ENCODE results near the gene ZNF444. TPM values are rescaled to one million over a fixed set of nuclear protein-coding genes. Genes with fewer than 3 reads are reported as not detected.

ZNF444 gene
- polyA plus RNA-seq, 2 of the 4 experiments (the other 2 are of a cell fraction) = 16.5 to 26.2 TPM

DNA sequence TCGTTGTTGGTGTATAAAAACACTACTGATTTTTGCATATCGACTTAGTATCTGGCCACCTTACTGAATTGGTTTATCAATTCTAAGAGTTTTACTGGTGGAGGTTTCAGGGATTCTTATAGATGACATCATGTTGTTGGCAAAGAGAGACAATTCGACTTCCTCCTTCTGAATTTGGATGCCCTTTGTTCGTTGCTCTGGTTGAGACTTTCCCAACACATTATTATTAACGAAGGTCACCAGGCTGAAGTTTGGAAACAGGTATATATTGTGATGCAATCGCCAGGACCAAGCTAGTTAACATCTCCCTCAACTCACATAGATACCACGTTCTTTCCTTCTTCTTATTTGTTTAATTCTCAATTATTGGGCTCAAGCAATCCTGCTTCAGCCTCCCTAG, 58.6 kb downstream of the ZNF444 start:
- TF ChIP-seq HOXB13 (CRISPR knock-in tag; IDR thresholded peaks at IDR 0.05; ENCODE audit: low read depth) = no peak
- no peak for TF ChIP-seq ZSCAN20 (CRISPR knock-in tag; IDR thresholded peaks at IDR 0.05)
- TF ChIP-seq NPAS2 (CRISPR knock-in tag; IDR thresholded peaks at IDR 0.05; ENCODE audit: borderline replicate concordance) = no peak
- no peak for TF ChIP-seq RNF2 (IDR thresholded peaks at IDR 0.05; ENCODE audit: borderline replicate concordance, low read depth)
- no peak for TF ChIP-seq JUN (IDR thresholded peaks at IDR 0.05)
- TF ChIP-seq, protein P1, sequence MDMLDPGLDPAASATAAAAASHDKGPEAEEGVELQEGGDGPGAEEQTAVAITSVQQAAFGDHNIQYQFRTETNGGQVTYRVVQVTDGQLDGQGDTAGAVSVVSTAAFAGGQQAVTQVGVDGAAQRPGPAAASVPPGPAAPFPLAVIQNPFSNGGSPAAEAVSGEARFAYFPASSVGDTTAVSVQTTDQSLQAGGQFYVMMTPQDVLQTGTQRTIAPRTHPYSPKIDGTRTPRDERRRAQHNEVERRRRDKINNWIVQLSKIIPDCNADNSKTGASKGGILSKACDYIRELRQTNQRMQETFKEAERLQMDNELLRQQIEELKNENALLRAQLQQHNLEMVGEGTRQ (IDR thresholded peaks at IDR 0.05) = no peak
- no peak for TF ChIP-seq HDAC2 (IDR thresholded peaks at IDR 0.05)
- no peak for TF ChIP-seq SMC3 (IDR thresholded peaks at IDR 0.05)
- no peak for TF ChIP-seq GATA3 (IDR thresholded peaks at IDR 0.05; ENCODE audit: borderline replicate concordance)
- TF ChIP-seq NFE2L2 (conservative IDR thresholded peaks at IDR 0.05; ENCODE audit: low read length) = no peak
- TF ChIP-seq RFX5 (IDR thresholded peaks at IDR 0.05) = no peak
- TF ChIP-seq, protein P2, sequence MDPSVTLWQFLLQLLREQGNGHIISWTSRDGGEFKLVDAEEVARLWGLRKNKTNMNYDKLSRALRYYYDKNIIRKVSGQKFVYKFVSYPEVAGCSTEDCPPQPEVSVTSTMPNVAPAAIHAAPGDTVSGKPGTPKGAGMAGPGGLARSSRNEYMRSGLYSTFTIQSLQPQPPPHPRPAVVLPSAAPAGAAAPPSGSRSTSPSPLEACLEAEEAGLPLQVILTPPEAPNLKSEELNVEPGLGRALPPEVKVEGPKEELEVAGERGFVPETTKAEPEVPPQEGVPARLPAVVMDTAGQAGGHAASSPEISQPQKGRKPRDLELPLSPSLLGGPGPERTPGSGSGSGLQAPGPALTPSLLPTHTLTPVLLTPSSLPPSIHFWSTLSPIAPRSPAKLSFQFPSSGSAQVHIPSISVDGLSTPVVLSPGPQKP (IDR thresholded peaks at IDR 0.05; ENCODE audit: low read depth, low read length) = no peak
- no peak for TF ChIP-seq FOSL2 (IDR thresholded peaks at IDR 0.05)
- TF ChIP-seq FOSL2 (CRISPR knock-in tag; IDR thresholded peaks at IDR 0.05) = no peak
- no peak for TF ChIP-seq EHMT2 (IDR thresholded peaks at IDR 0.05; ENCODE audit: low read depth)
- TF ChIP-seq, protein P3, sequence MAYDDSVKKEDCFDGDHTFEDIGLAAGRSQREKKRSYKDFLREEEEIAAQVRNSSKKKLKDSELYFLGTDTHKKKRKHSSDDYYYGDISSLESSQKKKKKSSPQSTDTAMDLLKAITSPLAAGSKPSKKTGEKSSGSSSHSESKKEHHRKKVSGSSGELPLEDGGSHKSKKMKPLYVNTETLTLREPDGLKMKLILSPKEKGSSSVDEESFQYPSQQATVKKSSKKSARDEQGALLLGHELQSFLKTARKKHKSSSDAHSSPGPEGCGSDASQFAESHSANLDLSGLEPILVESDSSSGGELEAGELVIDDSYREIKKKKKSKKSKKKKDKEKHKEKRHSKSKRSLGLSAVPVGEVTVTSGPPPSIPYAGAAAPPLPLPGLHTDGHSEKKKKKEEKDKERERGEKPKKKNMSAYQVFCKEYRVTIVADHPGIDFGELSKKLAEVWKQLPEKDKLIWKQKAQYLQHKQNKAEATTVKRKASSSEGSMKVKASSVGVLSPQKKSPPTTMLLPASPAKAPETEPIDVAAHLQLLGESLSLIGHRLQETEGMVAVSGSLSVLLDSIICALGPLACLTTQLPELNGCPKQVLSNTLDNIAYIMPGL (CRISPR knock-in tag; IDR thresholded peaks at IDR 0.05; ENCODE audit: borderline replicate concordance) = no peak
- no peak for TF ChIP-seq RAD21 (conservative IDR thresholded peaks at IDR 0.05 in 1 of 2, IDR thresholded peaks at IDR 0.05 in 1 of 2)
- TF ChIP-seq CBX2 (IDR thresholded peaks at IDR 0.05; ENCODE audit: borderline replicate concordance, low read depth) = no peak
- TF ChIP-seq, protein P4, sequence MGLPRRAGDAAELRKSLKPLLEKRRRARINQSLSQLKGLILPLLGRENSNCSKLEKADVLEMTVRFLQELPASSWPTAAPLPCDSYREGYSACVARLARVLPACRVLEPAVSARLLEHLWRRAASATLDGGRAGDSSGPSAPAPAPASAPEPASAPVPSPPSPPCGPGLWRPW (IDR thresholded peaks at IDR 0.05) = no peak
- no peak for TF ChIP-seq CEBPB (IDR thresholded peaks at IDR 0.05)
- peaks cover 9% of the 10 kb centered on the region; the same call in 2 of the 3 replicates for H3K9me3 ChIP-seq
- DNase-seq (ENCODE audit: low read depth in 1 of 2, low spot score in 1 of 2) = no peak
- ChIA-PET POLR2A (no interaction called here), CTCF (interaction anchor here (0.6 kb wide), 1 partner anchor 97 kb away, joined by 3 read pairs; no protein-coding TSS in a partner anchor)
- 3% methylated on average over 7 of the region's 7 CpGs for WGBS (ENCODE audit: missing lambda C conversion rate)
- no peak for ATAC-seq
- no peak overlapping the region for H3K4me3 ChIP-seq
- no peak overlapping the region for H3K4me2 ChIP-seq
- no peak overlapping the region for H3K27ac ChIP-seq
- no peaks in the 10 kb centered on the region for H3K4me1 ChIP-seq
- no peak for FAIRE-seq

DNA sequence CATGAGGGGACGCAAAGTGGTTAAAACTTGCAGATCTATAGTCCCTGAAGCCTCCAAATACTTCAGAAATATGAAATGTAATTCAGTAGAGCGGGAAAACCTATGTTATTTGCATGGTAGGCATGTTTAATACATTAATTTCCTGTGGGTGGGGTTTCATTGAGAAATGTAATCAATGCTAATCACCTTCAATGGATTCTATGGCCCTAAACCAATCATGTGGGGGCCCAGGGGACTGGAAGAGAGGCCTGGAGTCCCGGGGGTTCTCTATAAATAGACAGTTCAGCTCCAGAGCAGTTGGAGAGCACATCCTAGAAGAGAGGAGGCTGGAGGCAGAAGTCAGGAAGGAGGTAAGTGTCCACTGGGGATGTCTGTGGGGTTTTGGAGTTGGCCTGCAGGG, 60.9 kb downstream of the ZNF444 start, which contains the start of gene ZSCAN5C:
Gene ZSCAN5C (plus strand): TSS at position 301 of the 400 bp plus-strand sequence. CDS start 3,641 bp downstream, outside the sequence.
- ChIA-PET POLR2A (no interaction called here), CTCF (no interaction called here)
- no peak within 1 kb of the TSS for H3K27ac ChIP-seq
- ATAC-seq (no peak), FAIRE-seq (no peak), DNase-seq (ENCODE audit: low read depth in 1 of 2, low spot score in 1 of 2) (no peak)
- peaks cover 6% of the 10 kb centered on the region; the same call in 1 of the 3 replicates for H3K9me3 ChIP-seq
- under 1% methylated on average over 3 of the region's 3 CpGs for WGBS (ENCODE audit: missing lambda C conversion rate)
- no peaks in the 10 kb centered on the region for H3K4me1 ChIP-seq
- H3K4me3 ChIP-seq = no peak within 1 kb of the TSS
- no peak for TF ChIP-seq KDM1A (IDR thresholded peaks at IDR 0.05; ENCODE audit: low read depth)
- TF ChIP-seq, protein P5, sequence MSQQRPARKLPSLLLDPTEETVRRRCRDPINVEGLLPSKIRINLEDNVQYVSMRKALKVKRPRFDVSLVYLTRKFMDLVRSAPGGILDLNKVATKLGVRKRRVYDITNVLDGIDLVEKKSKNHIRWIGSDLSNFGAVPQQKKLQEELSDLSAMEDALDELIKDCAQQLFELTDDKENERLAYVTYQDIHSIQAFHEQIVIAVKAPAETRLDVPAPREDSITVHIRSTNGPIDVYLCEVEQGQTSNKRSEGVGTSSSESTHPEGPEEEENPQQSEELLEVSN (IDR thresholded peaks at IDR 0.05; ENCODE audit: borderline replicate concordance, low read depth) = no peak
- TF ChIP-seq MAFK (IDR thresholded peaks at IDR 0.05; ENCODE audit: partially characterized antibody) = no peak
- no peak for TF ChIP-seq NFE2L2 (conservative IDR thresholded peaks at IDR 0.05; ENCODE audit: low read length)
- no peak for TF ChIP-seq EP300 (IDR thresholded peaks at IDR 0.05)
- no peak for TF ChIP-seq CBX8 (IDR thresholded peaks at IDR 0.05)
- no peak for TF ChIP-seq TP53 (CRISPR knock-in tag; IDR thresholded peaks at IDR 0.05)
- TF ChIP-seq, protein P3 (CRISPR knock-in tag; IDR thresholded peaks at IDR 0.05; ENCODE audit: borderline replicate concordance) = no peak
- TF ChIP-seq, protein P6, sequence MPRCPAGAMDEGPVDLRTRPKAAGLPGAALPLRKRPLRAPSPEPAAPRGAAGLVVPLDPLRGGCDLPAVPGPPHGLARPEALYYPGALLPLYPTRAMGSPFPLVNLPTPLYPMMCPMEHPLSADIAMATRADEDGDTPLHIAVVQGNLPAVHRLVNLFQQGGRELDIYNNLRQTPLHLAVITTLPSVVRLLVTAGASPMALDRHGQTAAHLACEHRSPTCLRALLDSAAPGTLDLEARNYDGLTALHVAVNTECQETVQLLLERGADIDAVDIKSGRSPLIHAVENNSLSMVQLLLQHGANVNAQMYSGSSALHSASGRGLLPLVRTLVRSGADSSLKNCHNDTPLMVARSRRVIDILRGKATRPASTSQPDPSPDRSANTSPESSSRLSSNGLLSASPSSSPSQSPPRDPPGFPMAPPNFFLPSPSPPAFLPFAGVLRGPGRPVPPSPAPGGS (IDR thresholded peaks at IDR 0.05) = no peak
- TF ChIP-seq ZSCAN20 (CRISPR knock-in tag; IDR thresholded peaks at IDR 0.05) = no peak
- TF ChIP-seq KDM5A (IDR thresholded peaks at IDR 0.05) = no peak
- TF ChIP-seq HOXB5 (CRISPR knock-in tag; IDR thresholded peaks at IDR 0.05) = no peak
- no peak for TF ChIP-seq HOXA7 (CRISPR knock-in tag; IDR thresholded peaks at IDR 0.05)
- TF ChIP-seq EHF (CRISPR knock-in tag; IDR thresholded peaks at IDR 0.05) = no peak
- TF ChIP-seq EHMT2 (IDR thresholded peaks at IDR 0.05; ENCODE audit: low read depth) = no peak
- no peak within 1 kb of the TSS for H3K4me2 ChIP-seq

Data from A549 (cell line).